Heart right ventricle (tissue), 16 donors: ENCODE measurements around the gene RRP8. TPM values are rescaled to one million over a fixed set of nuclear protein-coding genes. Genes with fewer than 3 reads are reported as not detected.

Source experiments
- ATAC-seq, 8 donors: fragments of 200-7000 bp; cut with Tn5 transposase; one replicate each; pipeline ENCODE4 v1.9.1; 2020; ENCODE audit warnings: mild to moderate bottlenecking in 8 of 8, moderate library complexity in 8 of 8, moderate number of reproducible peaks in 1 of 8
- DNase-seq, 2 donors: peaks; one replicate each; pipeline ENCODE4 v3.0.0-alpha.2; 2020
- H3K27ac ChIP-seq, 10 donors: fragments of 200-600 bp; sonication (generic) in 2 of 10; one replicate each; pipeline versions ENCODE4 v1.5.0 to v1.8.0; 2020 to 2022; ENCODE audit warnings: mild to moderate bottlenecking in 3 of 10
- H3K27me3 ChIP-seq, 7 donors: fragments of 200-600 bp; one replicate each; pipeline ENCODE4 v1.8.0; 2021 to 2022; ENCODE audit warnings: mild to moderate bottlenecking in 2 of 7
- H3K36me3 ChIP-seq, 9 donors: fragments of 200-600 bp; sonication (generic) in 1 of 9; one replicate each; pipeline versions ENCODE4 v1.5.0 to v1.8.0; 2020 to 2022; ENCODE audit warnings: mild to moderate bottlenecking in 2 of 9
- H3K4me1 ChIP-seq, 9 donors: fragments of 200-600 bp; sonication (generic) in 1 of 9; one replicate each; pipeline versions ENCODE4 v1.5.0 to v1.8.0; 2020 to 2022; ENCODE audit warnings: mild to moderate bottlenecking in 4 of 9
- H3K4me3 ChIP-seq, 10 donors: fragments of 200-600 bp; sonication (generic) in 2 of 10; one replicate each; pipeline versions ENCODE4 v1.5.0 to v1.8.0; 2020 to 2022; ENCODE audit warnings: mild to moderate bottlenecking in 7 of 10, moderate library complexity in 2 of 10
- H3K9me3 ChIP-seq, 11 donors: fragments of 200-600 bp in 10 of 11; sonication (generic) in 2 of 11; one replicate each; pipeline versions ENCODE4 v1.5.0 to v1.8.0; 2013 to 2022; ENCODE audit warnings: mild to moderate bottlenecking in 2 of 11, control low read depth in 1 of 11, moderate library complexity in 1 of 11
- WGBS, 2 donors: extraction: QIAGEN DNeasy Blood & Tissue Kit; methylation state at CpG; one replicate each; pipeline ENCODE4 v1.1.7; 2013; ENCODE audit warnings: inconsistent platforms in 1 of 2; 5-methylcytosine and 5-hydroxymethylcytosine counted together
- intact Hi-C, 10 donors: fragments of 100-400 bp; cut with DNase I; formaldehyde crosslinking; loops; one replicate each; pipeline versions ENCODE4 v1.11.1 to v1.14.2; 2022
- polyA plus RNA-seq, 2 donors: library from polyadenylated mRNA; stranded (reverse); fragments of 200-250 nt; gene quantifications; one replicate each; pipeline ENCODE4 v1.2.3, GENCODE V29; 2013
- total RNA-seq, 10 donors: library from RNA; stranded (reverse); fragmentation: NEBNext Ultra II Directional in 3 of 10; extraction: Animal tissue kit (Norgen Biotek cat#: 25700) in 3 of 10; gene quantifications; one replicate each; pipeline versions ENCODE4 v1.2.1 to v1.2.4, GENCODE V29; 2021 to 2023
- TF ChIP-seq, protein P1 (sequence below), 9 donors: fragments of 200-600 bp; sonication (generic) in 2 of 9; IDR thresholded peaks; one replicate each; pipeline versions ENCODE4 v1.5.0 to v1.8.0; 2021 to 2022; ENCODE audit warnings: antibody characterized with exemption in 9 of 9, mild to moderate bottlenecking in 5 of 9, moderate library complexity in 1 of 9
- donor health status: Arrhythmogenic right ventricular cardiomyopathy.
- donor health status: ischemic (EF 13 %, LVEDD 7.1; RV severe dilation, severe dysfunction).
- donor health status: healthy with polysubstance abuse.
- donor health status: DM: no; HTN: yes; CAD: no.
- donor health status: DM: no; HTN: no; CAD: no.
- donor health status: ischemic (EF 25% LVEDD 6.9; RV normal size, moderate dysfunction).
- donor health status: ischemic (EF 25% LVEDD 5.7; RV mildly dilated, moderate dysfunction).
- donor health status: healthy.
- donor health status: DM: yes; HTN: yes; CAD: no.
- donor health status: Ischemic cardiomyopathy.
- donor health status: ischemic (EF 35%, LVEDD 5.7; RV mildly dilated, moderate dysfunction).
- donor health status: nonischemic (EF 11% LVEDD 7.7; RV severe dilation, severe dysfunction).
- donor health status: DM: yes; HTN: yes; CAD: no.
- donor health status: PGD.
- donor health status: ischemic (EF 29% LVEDD 5.4; RV normal size, mild dysfunction).
- donor health status: nonischemic (EF 23%, LVEDD 6.1; RV moderate dilation, normal function).

RRP8 gene
- total and polyA plus RNA-seq, 12 donors = 12.1 to 23.3 (median 20.5) TPM

DNA sequence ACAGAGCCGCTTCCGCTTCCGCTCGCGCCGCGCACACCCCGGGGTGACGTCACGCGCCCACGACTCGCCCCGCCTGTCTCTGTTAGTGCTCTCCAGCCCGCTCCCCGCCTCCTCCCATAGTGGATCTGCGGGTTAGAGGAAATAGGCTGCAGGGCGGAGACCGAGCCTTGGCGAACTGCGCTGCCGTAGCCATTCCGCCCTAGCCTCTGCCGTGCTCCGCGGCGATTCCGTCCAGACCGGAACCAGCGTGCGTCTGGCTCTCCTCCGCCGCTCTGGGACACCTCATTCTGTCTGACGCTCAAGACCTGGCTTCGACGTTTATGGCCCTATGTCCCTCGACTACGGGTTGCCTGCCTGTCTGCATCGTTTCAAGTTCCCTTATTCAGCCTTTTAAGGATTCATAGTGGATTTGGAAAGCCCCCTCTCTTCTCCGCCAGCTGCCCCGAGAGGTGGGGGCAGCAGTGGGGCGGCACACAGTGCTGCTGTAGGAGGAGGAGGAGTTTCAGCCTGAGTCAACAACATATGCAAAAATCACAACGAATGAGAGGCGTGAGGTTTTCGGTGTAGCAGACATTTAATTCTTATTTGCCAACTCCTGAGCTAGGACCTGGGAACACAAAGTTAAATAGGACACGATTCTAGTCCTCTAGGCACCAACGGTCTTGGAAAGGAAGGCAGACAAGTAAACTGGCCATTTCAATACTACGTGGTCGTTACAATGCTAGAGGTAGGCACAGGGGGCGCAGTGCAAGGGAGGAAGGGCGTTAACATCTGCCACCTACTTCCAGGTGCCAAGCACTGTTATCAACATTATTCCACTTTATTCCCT, 9.0 kb upstream of the RRP8 start, which contains the start of gene TAF10:
Gene TAF10, minus strand, starts transcription at position 4 of the 829 bp plus-strand sequence. CDS start 27 bp downstream, outside the sequence.
- Histone ChIP-seq H3K9me3 (no peaks in the 10 kb centered on the region), H3K27me3 (no peaks in the 10 kb centered on the region), H3K4me1 (peaks cover 10 to 64% (median 40%) of the 10 kb centered on the region in 9 donors), H3K27ac (peak within 1 kb of the TSS; percentile 89 to 100 (median 98)), H3K36me3 (peaks cover 3 to 81% (median 44%) of the 10 kb centered on the region in 9 donors), H3K4me3 (peak within 1 kb of the TSS; percentile 57 to 82 (median 74))
- DNase-seq = peak; percentile 98
- peak; percentile 94 to 97 (median 96) for ATAC-seq
- intact Hi-C loops = loop anchor here in 4 of 10 donors (1.0 to 10.0 kb wide), 5 partner anchors 40 to 71 kb away; partner anchors contain the start of gene MRPL17 (in 3 of the 4)
- WGBS, 2 donors = 1% methylated on average over 51 of the region's 51 CpGs
- TF ChIP-seq, protein P1, sequence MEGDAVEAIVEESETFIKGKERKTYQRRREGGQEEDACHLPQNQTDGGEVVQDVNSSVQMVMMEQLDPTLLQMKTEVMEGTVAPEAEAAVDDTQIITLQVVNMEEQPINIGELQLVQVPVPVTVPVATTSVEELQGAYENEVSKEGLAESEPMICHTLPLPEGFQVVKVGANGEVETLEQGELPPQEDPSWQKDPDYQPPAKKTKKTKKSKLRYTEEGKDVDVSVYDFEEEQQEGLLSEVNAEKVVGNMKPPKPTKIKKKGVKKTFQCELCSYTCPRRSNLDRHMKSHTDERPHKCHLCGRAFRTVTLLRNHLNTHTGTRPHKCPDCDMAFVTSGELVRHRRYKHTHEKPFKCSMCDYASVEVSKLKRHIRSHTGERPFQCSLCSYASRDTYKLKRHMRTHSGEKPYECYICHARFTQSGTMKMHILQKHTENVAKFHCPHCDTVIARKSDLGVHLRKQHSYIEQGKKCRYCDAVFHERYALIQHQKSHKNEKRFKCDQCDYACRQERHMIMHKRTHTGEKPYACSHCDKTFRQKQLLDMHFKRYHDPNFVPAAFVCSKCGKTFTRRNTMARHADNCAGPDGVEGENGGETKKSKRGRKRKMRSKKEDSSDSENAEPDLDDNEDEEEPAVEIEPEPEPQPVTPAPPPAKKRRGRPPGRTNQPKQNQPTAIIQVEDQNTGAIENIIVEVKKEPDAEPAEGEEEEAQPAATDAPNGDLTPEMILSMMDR (IDR thresholded peaks at IDR 0.05) = peak in 7 of 9 donors; percentile 23 to 52 (median 40)

DNA sequence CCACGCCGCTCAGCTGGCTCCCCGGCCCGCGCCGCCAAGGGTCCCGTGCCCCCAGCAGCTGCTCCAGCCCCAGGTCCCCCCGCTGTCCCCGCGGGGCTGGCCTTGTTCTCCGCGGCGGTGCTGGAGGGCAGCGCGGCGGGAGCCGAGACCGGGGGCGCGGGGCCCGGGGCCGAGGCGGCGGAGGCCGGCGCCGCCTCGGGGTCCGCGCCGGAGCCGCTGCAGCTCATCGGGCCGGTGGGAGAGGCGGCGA, 8.5 kb upstream of the RRP8 start:
- Histone ChIP-seq H3K4me1 (peaks cover 11 to 64% (median 42%) of the 10 kb centered on the region in 9 donors), H3K4me3 (peak overlapping the region; percentile 57 to 82 (median 74)), H3K9me3 (no peaks in the 10 kb centered on the region), H3K36me3 (peaks cover 3 to 80% (median 44%) of the 10 kb centered on the region in 9 donors), H3K27ac (peak overlapping the region; percentile 89 to 100 (median 98)), H3K27me3 (no peaks in the 10 kb centered on the region)
- ATAC-seq (peak in 1 of 8 donors; percentile 0), DNase-seq (no peak)
- WGBS, 2 donors = 1% methylated on average over 36 of the region's 36 CpGs
- intact Hi-C loops = loop anchor here in 4 of 10 donors (1.0 to 10.0 kb wide), 5 partner anchors 40 to 71 kb away; partner anchors contain the start of gene MRPL17 (in 3 of the 4)
- TF ChIP-seq, protein P1 (IDR thresholded peaks at IDR 0.05) = no peak

DNA sequence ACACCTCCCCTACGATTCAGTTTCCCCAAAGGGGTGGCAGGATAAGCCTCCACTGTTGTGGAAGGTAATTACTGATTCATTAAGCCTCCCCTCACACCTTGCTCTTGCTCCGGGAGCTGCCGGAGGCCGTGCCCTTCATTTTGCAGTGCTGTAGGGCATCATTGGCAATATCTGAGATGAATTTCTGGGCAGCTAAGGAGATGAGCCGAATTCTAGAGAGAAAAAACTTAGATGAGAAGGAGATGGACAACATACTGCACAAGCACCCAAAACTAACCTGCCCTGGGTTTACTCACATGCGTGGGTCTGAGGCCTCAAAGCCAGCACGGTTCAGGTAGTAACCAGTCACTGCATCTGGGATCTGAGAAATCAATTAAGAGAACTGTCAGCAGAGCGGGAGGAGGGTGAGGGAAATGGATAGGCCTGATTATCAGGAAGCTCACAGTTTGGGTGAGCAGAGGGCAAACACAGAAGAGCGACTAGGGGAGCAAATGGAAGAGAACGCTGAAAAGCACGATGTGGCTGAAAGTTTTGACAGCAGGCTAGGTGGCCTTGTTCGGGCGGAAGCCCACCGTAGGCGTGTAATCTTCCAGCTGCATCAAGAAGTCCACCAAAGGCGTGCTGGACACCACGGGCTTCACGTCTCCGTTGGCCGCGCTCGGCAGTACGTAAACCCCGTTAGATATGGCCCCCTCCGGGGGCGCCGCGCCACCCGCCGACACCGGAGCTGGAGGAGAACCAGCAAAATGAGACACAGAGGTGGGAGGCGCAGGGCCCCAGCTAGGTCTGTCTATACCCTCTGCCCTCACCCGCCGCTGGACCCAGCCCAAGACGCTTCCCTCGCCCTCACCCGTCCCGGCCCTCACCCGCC, 7.9 kb upstream of the RRP8 start:
- intact Hi-C loops = loop anchor here in 3 of 10 donors (5.0 to 10.0 kb wide), 3 partner anchors 41 to 63 kb away; no protein-coding TSS in a partner anchor
- DNase-seq = peak; percentile 43 to 52
- peak in 2 of 8 donors; percentile 0 to 21 for ATAC-seq

More for the DNA sequence above, 7.9 kb upstream of the RRP8 start:
- Histone ChIP-seq H3K27ac (peak overlapping the region; percentile 89 to 100 (median 98)), H3K9me3 (no peaks in the 10 kb centered on the region), H3K36me3 (peaks cover 3 to 74% (median 44%) of the 10 kb centered on the region in 9 donors), H3K4me1 (peaks cover 11 to 67% (median 48%) of the 10 kb centered on the region in 9 donors), H3K27me3 (no peaks in the 10 kb centered on the region), H3K4me3 (peak overlapping the region; percentile 57 to 82 (median 74))
- TF ChIP-seq, protein P1 (IDR thresholded peaks at IDR 0.05) = no peak
- WGBS, 2 donors = 11 to 12% methylated on average over 39 of the region's 39 CpGs
